Measurements from ENCODE around the gene FDXR.

DNA sequence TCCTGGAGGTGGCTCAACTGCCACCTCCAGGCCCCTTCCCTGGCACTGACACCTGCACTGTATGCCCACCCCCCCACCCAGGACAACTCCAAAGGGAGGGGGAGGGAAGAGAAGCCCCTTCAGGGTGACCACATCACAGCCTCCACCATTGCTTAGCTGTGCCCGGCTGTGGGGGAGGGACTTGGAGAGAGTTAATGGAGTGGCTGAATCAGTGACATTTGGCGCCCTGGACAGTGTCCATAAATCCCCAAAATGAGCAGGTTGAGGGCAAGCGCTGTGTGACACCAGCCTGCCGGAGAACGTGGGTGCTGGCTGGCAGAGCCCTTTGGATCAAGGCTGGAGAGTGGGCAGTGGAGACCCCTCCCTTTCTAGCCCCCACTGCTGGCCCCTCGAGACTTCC is 49.4 kb upstream of the FDXR start:
- TF ChIP-seq MAZ (IDR thresholded peaks at IDR 0.05; ENCODE audit: borderline replicate concordance, low read depth, low read length) (no peak), ZSCAN20 (CRISPR knock-in tag; IDR thresholded peaks at IDR 0.05) (no peak)
- TF ChIP-seq, protein P1, sequence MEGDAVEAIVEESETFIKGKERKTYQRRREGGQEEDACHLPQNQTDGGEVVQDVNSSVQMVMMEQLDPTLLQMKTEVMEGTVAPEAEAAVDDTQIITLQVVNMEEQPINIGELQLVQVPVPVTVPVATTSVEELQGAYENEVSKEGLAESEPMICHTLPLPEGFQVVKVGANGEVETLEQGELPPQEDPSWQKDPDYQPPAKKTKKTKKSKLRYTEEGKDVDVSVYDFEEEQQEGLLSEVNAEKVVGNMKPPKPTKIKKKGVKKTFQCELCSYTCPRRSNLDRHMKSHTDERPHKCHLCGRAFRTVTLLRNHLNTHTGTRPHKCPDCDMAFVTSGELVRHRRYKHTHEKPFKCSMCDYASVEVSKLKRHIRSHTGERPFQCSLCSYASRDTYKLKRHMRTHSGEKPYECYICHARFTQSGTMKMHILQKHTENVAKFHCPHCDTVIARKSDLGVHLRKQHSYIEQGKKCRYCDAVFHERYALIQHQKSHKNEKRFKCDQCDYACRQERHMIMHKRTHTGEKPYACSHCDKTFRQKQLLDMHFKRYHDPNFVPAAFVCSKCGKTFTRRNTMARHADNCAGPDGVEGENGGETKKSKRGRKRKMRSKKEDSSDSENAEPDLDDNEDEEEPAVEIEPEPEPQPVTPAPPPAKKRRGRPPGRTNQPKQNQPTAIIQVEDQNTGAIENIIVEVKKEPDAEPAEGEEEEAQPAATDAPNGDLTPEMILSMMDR (IDR thresholded peaks at IDR 0.05): no peak
